ENCODE data around the gene SHROOM3. TPM values are rescaled to one million over a fixed set of nuclear protein-coding genes. Genes with fewer than 3 reads are reported as not detected.

Gene SHROOM3
- total RNA-seq, 1 experiment from 2014 or later = 27.6 TPM

- TF ChIP-seq, protein P1, sequence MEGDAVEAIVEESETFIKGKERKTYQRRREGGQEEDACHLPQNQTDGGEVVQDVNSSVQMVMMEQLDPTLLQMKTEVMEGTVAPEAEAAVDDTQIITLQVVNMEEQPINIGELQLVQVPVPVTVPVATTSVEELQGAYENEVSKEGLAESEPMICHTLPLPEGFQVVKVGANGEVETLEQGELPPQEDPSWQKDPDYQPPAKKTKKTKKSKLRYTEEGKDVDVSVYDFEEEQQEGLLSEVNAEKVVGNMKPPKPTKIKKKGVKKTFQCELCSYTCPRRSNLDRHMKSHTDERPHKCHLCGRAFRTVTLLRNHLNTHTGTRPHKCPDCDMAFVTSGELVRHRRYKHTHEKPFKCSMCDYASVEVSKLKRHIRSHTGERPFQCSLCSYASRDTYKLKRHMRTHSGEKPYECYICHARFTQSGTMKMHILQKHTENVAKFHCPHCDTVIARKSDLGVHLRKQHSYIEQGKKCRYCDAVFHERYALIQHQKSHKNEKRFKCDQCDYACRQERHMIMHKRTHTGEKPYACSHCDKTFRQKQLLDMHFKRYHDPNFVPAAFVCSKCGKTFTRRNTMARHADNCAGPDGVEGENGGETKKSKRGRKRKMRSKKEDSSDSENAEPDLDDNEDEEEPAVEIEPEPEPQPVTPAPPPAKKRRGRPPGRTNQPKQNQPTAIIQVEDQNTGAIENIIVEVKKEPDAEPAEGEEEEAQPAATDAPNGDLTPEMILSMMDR (conservative IDR thresholded peaks at IDR 0.05) = no peak
- H3K27me3 ChIP-seq (ENCODE audit: insufficient read depth, low read length) = no peaks in the 10 kb centered on the region
Measured at GRCh38 chr4:76723924-76724323, 288.9 kb downstream of the SHROOM3 start.

More at GRCh38 chr4:76723924-76724323, 288.9 kb downstream of the SHROOM3 start:
- no peak overlapping the region for H3K18ac ChIP-seq (ENCODE audit: insufficient read length, low read depth, low read length)
- peaks cover 7% of the 10 kb centered on the region; the same call in 1 of the 2 replicates for H3K79me2 ChIP-seq (ENCODE audit: insufficient read depth, low read length)
- H2BK15ac ChIP-seq (ENCODE audit: low read depth, low read length) = no peak overlapping the region
- Mint-ChIP-seq H3K4me1 (peaks cover 54 to 57% of the 10 kb centered on the region in 2 experiments), H3K4me3 (no peak overlapping the region), H3K27me3 (ENCODE audit: low read depth) (no peaks in the 10 kb centered on the region), H3K27ac (peak overlapping the region; percentile 4 to 82 (median 18); a peak in 4 of 7 replicates), H3K36me3 (ENCODE audit: insufficient read depth in 1 of 3, low read depth in 3 of 3) (peaks cover 7 to 19% (median 11%) of the 10 kb centered on the region in 3 experiments; a peak in 6 of 7 replicates), H3K9me3 (no peaks in the 10 kb centered on the region)
- no peak overlapping the region for H2BK12ac ChIP-seq (ENCODE audit: insufficient read length, low read depth, low read length)
- no peak overlapping the region for H2BK20ac ChIP-seq (ENCODE audit: low read depth, low read length, poor library complexity, severe bottlenecking)
- no peak overlapping the region for H2BK5ac ChIP-seq (ENCODE audit: insufficient read length, low read length)
- no peaks in the 10 kb centered on the region for H3K23me2 ChIP-seq (ENCODE audit: insufficient read length, low read depth, low read length, poor library complexity, severe bottlenecking)
- no peak overlapping the region for H3K9ac ChIP-seq (ENCODE audit: extremely low read depth, insufficient read length, low read length)
- H3K4me1 ChIP-seq (ENCODE audit: insufficient read depth, low read length) = peaks cover 16% of the 10 kb centered on the region; the same call in 1 of the 2 replicates
- no peak overlapping the region for H2AK5ac ChIP-seq (ENCODE audit: insufficient read length, low read length)
- peaks cover 5% of the 10 kb centered on the region for H3K79me1 ChIP-seq (ENCODE audit: insufficient read depth, low read depth, low read length, poor library complexity, severe bottlenecking)
- H4K5ac ChIP-seq (ENCODE audit: insufficient read length, low read depth, low read length) = no peak overlapping the region
- no peak overlapping the region for H3K4me2 ChIP-seq (ENCODE audit: insufficient read depth, insufficient read length, low read length)
- no peaks in the 10 kb centered on the region for H3K9me3 ChIP-seq (ENCODE audit: control insufficient read depth, low read depth, low read length)
- no peak overlapping the region for H4K8ac ChIP-seq (replicated peaks; ENCODE audit: insufficient read length, low read depth, low read length)
- no peaks in the 10 kb centered on the region for H4K20me1 ChIP-seq (ENCODE audit: control insufficient read depth, insufficient read depth, insufficient read length)
- H2BK120ac ChIP-seq (ENCODE audit: low read depth, low read length, poor library complexity, severe bottlenecking) = no peak overlapping the region
- WGBS (ENCODE audit: extremely low coverage, insufficient read length, low lambda C conversion rate) = no CpG with 5 or more reads among the region's 2 CpGs
- H3K23ac ChIP-seq (ENCODE audit: insufficient read length, low read depth, low read length) = no peak overlapping the region
- no peak overlapping the region for H2AFZ ChIP-seq (ENCODE audit: low read length)
- no peak overlapping the region for H3T11ph ChIP-seq (ENCODE audit: low read length)
- no peak for DNase-seq
- H3K27ac ChIP-seq (ENCODE audit: insufficient read length, low read depth, low read length) = no peak overlapping the region
- H4K91ac ChIP-seq (ENCODE audit: insufficient read length, low read depth, low read length) = no peak overlapping the region
- no peak overlapping the region for H3K56ac ChIP-seq (ENCODE audit: insufficient read length, low read depth, low read length)
- no peak overlapping the region for H3K4ac ChIP-seq (ENCODE audit: low read depth, low read length)
- H3K14ac ChIP-seq (ENCODE audit: insufficient read depth, low read length) = no peak overlapping the region
